Measurements from ENCODE around the gene CFDP1. TPM values are rescaled to one million over a fixed set of nuclear protein-coding genes. Genes with fewer than 3 reads are reported as not detected.
A peak's percentile ranks its signal among the peaks of the same experiment; 100 is the strongest.

Gene CFDP1
- total and polyA plus RNA-seq, 10 donors = 56.1 to 222 (median 108) TPM

- Histone ChIP-seq H3K27ac (peak overlapping the region in 7 of 8 donors; percentile 31 to 60 (median 45)), H3K4me3 (no peak overlapping the region), H3K27me3 (replicated peaks in 1 of 7) (peaks cover 0 to 56% (median 0%) of the 10 kb centered on the region in 7 donors), H3K9me3 (no peaks in the 10 kb centered on the region), H3K36me3 (peaks cover 0 to 37% (median 4%) of the 10 kb centered on the region in 6 donors), H3K4me1 (peaks cover 30 to 55% (median 46%) of the 10 kb centered on the region in 6 donors)
- intact Hi-C loops (cut with DNase I; ENCODE audit: low total_unique reads) = no loop called here
- DNase-seq = no peak
- 50 to 70% (median 52%) methylated on average over 6 of the region's 6 CpGs for WGBS, 5 donors
- TF ChIP-seq POLR2A (IDR thresholded peaks at IDR 0.05) (no peak), POLR2AphosphoS5 (IDR thresholded peaks at IDR 0.05) (peak in 1 of 3 donors; percentile 64), CTCF (IDR thresholded peaks at IDR 0.05 in 8 of 11, conservative IDR thresholded peaks at IDR 0.05 in 3 of 11) (no peak)
Measured at GRCh38 chr16:75377729-75378386, 55.4 kb downstream of the CFDP1 start.

- peaks cover 0 to 44% (median 0%) of the 10 kb centered on the region in 7 donors for H3K27me3 ChIP-seq (replicated peaks in 1 of 7)
- H3K4me3 ChIP-seq = no peak overlapping the region
- no peak for DNase-seq
- no peak for TF ChIP-seq CTCF (IDR thresholded peaks at IDR 0.05 in 8 of 11, conservative IDR thresholded peaks at IDR 0.05 in 3 of 11)
- TF ChIP-seq POLR2AphosphoS5 (IDR thresholded peaks at IDR 0.05) = no peak
- no peak for TF ChIP-seq POLR2A (IDR thresholded peaks at IDR 0.05)
- intact Hi-C loops (cut with DNase I; ENCODE audit: low total_unique reads) = no loop called here
- H3K36me3 ChIP-seq = peaks cover 0 to 47% (median 4%) of the 10 kb centered on the region in 6 donors
- WGBS, 5 donors = 95 to 99% (median 97%) methylated on average over 7 of the region's 7 CpGs
- H3K27ac ChIP-seq = peak overlapping the region in 3 of 8 donors; percentile 34 to 56 (median 38)
- H3K4me1 ChIP-seq = peaks cover 30 to 47% (median 42%) of the 10 kb centered on the region in 6 donors
- no peaks in the 10 kb centered on the region for H3K9me3 ChIP-seq
Measured at GRCh38 chr16:75376475-75377161, 56.7 kb downstream of the CFDP1 start.

GRCh38 chr16:75374388-75374787, 58.9 kb downstream of the CFDP1 start:
- no peak for DNase-seq
- TF ChIP-seq CTCF (IDR thresholded peaks at IDR 0.05 in 8 of 11, conservative IDR thresholded peaks at IDR 0.05 in 3 of 11) = no peak
- no peak for TF ChIP-seq POLR2A (IDR thresholded peaks at IDR 0.05)
- no peak for TF ChIP-seq POLR2AphosphoS5 (IDR thresholded peaks at IDR 0.05)
- H3K4me3 ChIP-seq = no peak overlapping the region
- H3K36me3 ChIP-seq = peaks cover 0 to 56% (median 4%) of the 10 kb centered on the region in 6 donors
- H3K4me1 ChIP-seq = peaks cover 14 to 25% (median 20%) of the 10 kb centered on the region in 6 donors
- no peak overlapping the region for H3K27ac ChIP-seq
- H3K9me3 ChIP-seq = no peaks in the 10 kb centered on the region
- peaks cover 0 to 40% (median 0%) of the 10 kb centered on the region in 7 donors for H3K27me3 ChIP-seq (replicated peaks in 1 of 7)
- intact Hi-C loops (cut with DNase I; ENCODE audit: low total_unique reads) = no loop called here
- 96 to 100% (median 100%) methylated on average over 2 of the region's 2 CpGs for WGBS, 5 donors

Measured in spleen (tissue), 11 donors.